Glutamatergic neuron (in vitro differentiated cells): ENCODE results near the gene SLC2A6. TPM values are rescaled to one million over a fixed set of nuclear protein-coding genes. Genes with fewer than 3 reads are reported as not detected.

Source experiments
- DNase-seq: peaks from one replicate; pipeline ENCODE4 v3.0.0; 2022
- H3K27ac Mint-ChIP-seq: one replicate; pipeline ENCODE4 v1.8.0; 2020; ENCODE audit warnings: mild to moderate bottlenecking, mixed read lengths, inconsistent platforms; ENCODE audit not compliant: unreplicated experiment
- H3K27me3 Mint-ChIP-seq: one replicate; pipeline ENCODE4 v1.8.0; 2020; ENCODE audit warnings: mild to moderate bottlenecking, moderate library complexity, mixed read lengths, inconsistent platforms; ENCODE audit not compliant: unreplicated experiment
- H3K36me3 Mint-ChIP-seq: one replicate; pipeline ENCODE4 v1.8.0; 2020; ENCODE audit warnings: mild to moderate bottlenecking, mixed read lengths, inconsistent platforms; ENCODE audit not compliant: unreplicated experiment
- H3K4me1 Mint-ChIP-seq: one replicate; pipeline ENCODE4 v1.8.0; 2020; ENCODE audit warnings: mild to moderate bottlenecking, low read depth, mixed read lengths, inconsistent platforms; ENCODE audit not compliant: unreplicated experiment
- H3K4me3 Mint-ChIP-seq: one replicate; pipeline ENCODE4 v1.8.0; 2020; ENCODE audit warnings: mild to moderate bottlenecking, mixed read lengths, inconsistent platforms; ENCODE audit not compliant: unreplicated experiment
- H3K9me3 Mint-ChIP-seq: one replicate; pipeline ENCODE4 v1.8.0; 2020; ENCODE audit warnings: mild to moderate bottlenecking, moderate library complexity, mixed read lengths, inconsistent platforms; ENCODE audit not compliant: unreplicated experiment
- total RNA-seq: library from RNA; stranded (reverse); fragmentation: NEBNext Ultra II Directional; extraction: Animal tissue kit (Norgen Biotek cat#: 25700); gene quantifications from one replicate; pipeline ENCODE4 v1.2.1, GENCODE V29; 2021; ENCODE audit not compliant: unreplicated experiment
- TF ChIP-seq, protein P1 (sequence below): fragments of 200-600 bp; sonication (generic); IDR thresholded peaks from one replicate; pipeline ENCODE4 v1.5.0; 2021; ENCODE audit not compliant: partially characterized antibody, unreplicated experiment

SLC2A6 gene
- total RNA-seq, 1 donor from 2014 or later = 104 TPM

GRCh38 chr9:133468374-133468773 lies 10.5 kb downstream of the SLC2A6 start:
- no peak for DNase-seq
- H3K27me3 Mint-ChIP-seq = peaks cover 25% of the 10 kb centered on the region
- no peak overlapping the region for H3K4me3 Mint-ChIP-seq
- no peaks in the 10 kb centered on the region for H3K36me3 Mint-ChIP-seq
- TF ChIP-seq, protein P1, sequence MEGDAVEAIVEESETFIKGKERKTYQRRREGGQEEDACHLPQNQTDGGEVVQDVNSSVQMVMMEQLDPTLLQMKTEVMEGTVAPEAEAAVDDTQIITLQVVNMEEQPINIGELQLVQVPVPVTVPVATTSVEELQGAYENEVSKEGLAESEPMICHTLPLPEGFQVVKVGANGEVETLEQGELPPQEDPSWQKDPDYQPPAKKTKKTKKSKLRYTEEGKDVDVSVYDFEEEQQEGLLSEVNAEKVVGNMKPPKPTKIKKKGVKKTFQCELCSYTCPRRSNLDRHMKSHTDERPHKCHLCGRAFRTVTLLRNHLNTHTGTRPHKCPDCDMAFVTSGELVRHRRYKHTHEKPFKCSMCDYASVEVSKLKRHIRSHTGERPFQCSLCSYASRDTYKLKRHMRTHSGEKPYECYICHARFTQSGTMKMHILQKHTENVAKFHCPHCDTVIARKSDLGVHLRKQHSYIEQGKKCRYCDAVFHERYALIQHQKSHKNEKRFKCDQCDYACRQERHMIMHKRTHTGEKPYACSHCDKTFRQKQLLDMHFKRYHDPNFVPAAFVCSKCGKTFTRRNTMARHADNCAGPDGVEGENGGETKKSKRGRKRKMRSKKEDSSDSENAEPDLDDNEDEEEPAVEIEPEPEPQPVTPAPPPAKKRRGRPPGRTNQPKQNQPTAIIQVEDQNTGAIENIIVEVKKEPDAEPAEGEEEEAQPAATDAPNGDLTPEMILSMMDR = no peak
- peaks cover 19% of the 10 kb centered on the region for H3K4me1 Mint-ChIP-seq
- no peak overlapping the region for H3K27ac Mint-ChIP-seq
- H3K9me3 Mint-ChIP-seq = peaks cover 24% of the 10 kb centered on the region

DNA sequence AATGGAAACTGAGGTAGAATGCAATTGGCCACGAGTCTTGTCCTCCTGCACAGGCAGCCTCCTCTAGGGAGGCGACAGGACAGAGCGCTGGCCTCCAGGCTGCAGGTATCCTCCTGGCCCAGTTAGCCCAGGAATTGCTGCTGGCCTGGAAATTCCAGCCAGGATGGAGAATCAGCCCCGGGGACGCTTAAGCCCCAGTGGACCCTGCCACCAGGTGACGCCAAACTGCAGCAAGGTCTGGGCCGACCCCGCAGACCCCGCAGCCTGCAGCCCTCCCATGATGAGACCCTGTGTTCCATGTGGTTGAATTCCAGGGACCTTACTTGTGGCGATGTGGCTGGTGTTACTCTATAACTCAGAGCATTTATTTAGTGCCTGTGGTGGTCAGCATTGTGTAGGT lies 11.8 kb downstream of the SLC2A6 start:
- TF ChIP-seq, protein P1 = no peak
- Mint-ChIP-seq H3K36me3 (no peaks in the 10 kb centered on the region), H3K9me3 (peaks cover 29% of the 10 kb centered on the region), H3K4me3 (no peak overlapping the region), H3K27ac (no peak overlapping the region), H3K27me3 (peaks cover 29% of the 10 kb centered on the region), H3K4me1 (peaks cover 26% of the 10 kb centered on the region)
- DNase-seq = no peak

- H3K9me3 Mint-ChIP-seq = peaks cover 32% of the 10 kb centered on the region
- H3K36me3 Mint-ChIP-seq = no peaks in the 10 kb centered on the region
- TF ChIP-seq, protein P1 = no peak
- H3K27ac Mint-ChIP-seq = peak overlapping the region; percentile 8
- peaks cover 34% of the 10 kb centered on the region for H3K4me1 Mint-ChIP-seq
- no peak overlapping the region for H3K4me3 Mint-ChIP-seq
- DNase-seq = no peak
- H3K27me3 Mint-ChIP-seq = peaks cover 24% of the 10 kb centered on the region
Observed at GRCh38 chr9:133465984-133466383, 12.9 kb downstream of the SLC2A6 start.

DNA sequence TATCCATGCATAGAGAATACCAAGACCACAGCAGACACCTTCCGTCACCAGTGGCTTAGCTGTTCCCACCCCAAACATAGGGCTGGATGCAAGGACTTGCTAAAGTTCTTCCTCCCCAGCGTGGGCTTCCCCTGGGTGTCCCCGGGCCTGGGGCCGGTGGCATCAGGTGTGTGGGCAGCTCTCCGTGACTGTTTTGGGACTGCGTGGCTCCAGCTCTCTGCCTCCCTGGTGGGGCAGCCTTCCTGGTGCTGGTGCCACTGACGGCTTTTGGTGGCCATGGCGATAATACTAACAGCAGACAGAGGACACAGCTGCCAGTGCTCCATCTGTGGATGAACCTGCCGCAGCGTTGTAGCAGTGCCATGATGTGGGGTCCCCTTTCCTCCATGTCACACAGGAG lies 14.3 kb downstream of the SLC2A6 start:
- Mint-ChIP-seq H3K4me3 (peak overlapping the region; percentile 38), H3K9me3 (peaks cover 23% of the 10 kb centered on the region), H3K27ac (peak overlapping the region; percentile 66), H3K36me3 (no peaks in the 10 kb centered on the region), H3K4me1 (peaks cover 36% of the 10 kb centered on the region), H3K27me3 (peaks cover 16% of the 10 kb centered on the region)
- TF ChIP-seq, protein P1 = no peak
- no peak for DNase-seq

DNA sequence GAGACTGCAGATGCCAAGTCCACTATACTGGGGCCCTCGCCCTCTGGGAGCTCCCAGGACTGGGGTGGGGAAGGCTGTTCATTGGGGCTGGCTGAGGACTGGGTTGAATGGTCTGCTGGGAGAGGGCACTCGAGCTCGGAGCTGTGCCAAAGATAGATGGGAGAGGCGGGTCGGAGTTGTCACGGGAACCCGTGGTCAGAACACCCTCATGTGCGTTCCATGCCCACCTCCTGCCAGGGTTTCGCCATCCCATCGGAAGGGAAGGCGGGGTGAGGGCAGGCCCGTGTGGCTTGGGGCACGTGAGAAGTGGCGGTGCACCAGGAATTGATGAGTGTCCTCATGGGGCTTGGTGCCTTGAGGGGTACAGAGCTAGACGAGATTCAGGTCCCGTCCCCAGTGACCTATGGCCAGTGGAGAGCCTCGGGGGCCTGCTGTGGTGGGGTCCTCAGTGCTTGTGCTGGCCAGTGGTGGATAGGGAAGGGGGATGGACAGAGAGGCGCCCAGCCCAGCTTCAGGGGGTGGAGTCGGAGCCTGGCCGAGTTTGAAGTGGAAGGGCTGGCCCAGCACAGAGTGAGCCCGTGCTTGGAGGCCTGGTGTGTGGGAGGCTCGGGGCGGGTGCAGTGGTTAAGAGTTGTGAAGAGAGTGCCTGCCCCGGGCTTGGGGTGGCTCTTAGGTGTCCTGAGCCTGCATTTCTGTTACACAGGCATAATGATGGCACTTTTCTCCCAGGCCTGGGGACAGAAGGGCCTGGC lies 14.9 kb downstream of the SLC2A6 start:
- Mint-ChIP-seq H3K36me3 (no peaks in the 10 kb centered on the region), H3K4me1 (peaks cover 36% of the 10 kb centered on the region), H3K27me3 (peaks cover 13% of the 10 kb centered on the region), H3K9me3 (peaks cover 23% of the 10 kb centered on the region), H3K4me3 (peak overlapping the region; percentile 28), H3K27ac (no peak overlapping the region)
- no peak for DNase-seq
- TF ChIP-seq, protein P1 = no peak
